Measurements from ENCODE around the gene ATP2B3.

GRCh38 chrX:153524234-153524633, 6.8 kb downstream of the ATP2B3 start:
- TF ChIP-seq EZH2 (IDR thresholded peaks at IDR 0.05; ENCODE audit: low read depth, unreplicated experiment) (no peak), CTCF (conservative IDR thresholded peaks at IDR 0.05; ENCODE audit: low read depth in 2 of 2) (no peak), CREB1 (CRISPR knock-in tag; IDR thresholded peaks at IDR 0.05; ENCODE audit: low read depth) (no peak), REST (IDR thresholded peaks at IDR 0.05; ENCODE audit: unreplicated experiment) (no peak), POLR2AphosphoS5 (IDR thresholded peaks at IDR 0.05; ENCODE audit: low read depth) (no peak), EZH2phosphoT487 (IDR thresholded peaks at IDR 0.05; ENCODE audit: unreplicated experiment) (no peak), JUNB (IDR thresholded peaks at IDR 0.05; ENCODE audit: unreplicated experiment) (no peak), ZNF331 (CRISPR knock-in tag; IDR thresholded peaks at IDR 0.05; ENCODE audit: low read depth) (no peak)

Data from GM23338 (cell line).